Gastrocnemius medialis (tissue), 4 donors: ENCODE measurements around the gene GRIK3. TPM values are rescaled to one million over a fixed set of nuclear protein-coding genes. Genes with fewer than 3 reads are reported as not detected.

ENCODE experiments used
- ATAC-seq, 2 donors: fragments of 150-250 bp; one replicate each; pipeline ENCODE4 v1.9.1; 2016
- DNase-seq, 2 donors: peaks; one replicate each; pipeline ENCODE4 v3.0.0-alpha.2; 2019
- H3K27ac ChIP-seq, 4 donors: fragments of 200-600 bp; sonication (generic); 1 replicate in 1 of 4; 2 replicates in 3 of 4; pipeline ENCODE4 v1.5.1; 2016 to 2018; ENCODE audit warnings: mild to moderate bottlenecking in 2 of 4, moderate library complexity in 1 of 4
- H3K27me3 ChIP-seq, 3 donors: fragments of 200-600 bp; sonication (generic) in 2 of 3; 1 replicate in 1 of 3; 2 replicates in 2 of 3; pipeline versions ENCODE4 v1.5.1 to v1.6.0; 2016 to 2019; ENCODE audit warnings: mild to moderate bottlenecking in 1 of 3, moderate library complexity in 1 of 3
- H3K36me3 ChIP-seq, 2 donors: fragments of 200-600 bp; sonication (generic) in 1 of 2; one replicate each; pipeline ENCODE4 v1.5.1; 2017 to 2018
- H3K4me1 ChIP-seq, 2 donors: fragments of 200-600 bp; sonication (generic) in 1 of 2; one replicate each; pipeline ENCODE4 v1.5.1; 2016 to 2017; ENCODE audit warnings: mild to moderate bottlenecking in 2 of 2
- H3K4me3 ChIP-seq, 4 donors: fragments of 200-600 bp; sonication (generic) in 3 of 4; 1 replicate in 1 of 4; 2 replicates in 3 of 4; pipeline ENCODE4 v1.5.1; 2016 to 2019; ENCODE audit warnings: mild to moderate bottlenecking in 2 of 4
- H3K9me3 ChIP-seq, 3 donors: fragments of 200-600 bp; sonication (generic) in 2 of 3; 1 replicate in 1 of 3; 2 replicates in 2 of 3; pipeline ENCODE4 v1.5.1; 2016 to 2019
- CTCF ChIP-seq, 5 experiments: fragments of 450-650 bp in 3 of 5; fragments of 200-600 bp in 2 of 5; sonication (generic) in 2 of 5; IDR thresholded peaks in 4 of 5; conservative IDR thresholded peaks in 1 of 5; 1 replicate in 4 of 5; 2 replicates in 1 of 5; pipeline ENCODE4 v1.5.1; 2016 to 2019; ENCODE audit warnings: antibody characterized with exemption in 5 of 5, mild to moderate bottlenecking in 3 of 5, moderate library complexity in 3 of 5
- POLR2A ChIP-seq, 2 donors: fragments of 450-650 bp; IDR thresholded peaks; one replicate each; pipeline ENCODE4 v1.6.1; 2017; ENCODE audit warnings: antibody characterized with exemption in 2 of 2, mild to moderate bottlenecking in 2 of 2, moderate library complexity in 2 of 2
- in situ Hi-C, 4 donors: fragments of 200-750 bp; cut with MboI; loops; one replicate each; pipeline versions ENCODE4 v1.15.0 to v1.8.0; 2017; ENCODE audit warnings: low sequenced_read_pairs in 4 of 4
- intact Hi-C: fragments of 100-400 bp; cut with DNase I; formaldehyde crosslinking; loops from one replicate; pipeline ENCODE4 v1.15.1; 2023; ENCODE audit warnings: low total_unique reads
- total RNA-seq, 4 donors: library from RNA; depleted of rRNA; stranded (reverse); fragments of >200 nt; gene quantifications; one replicate each; pipeline versions ENCODE4 v1.1.0 to v1.2.3, GENCODE V29; 2016

Gene GRIK3
- total RNA-seq, 4 donors from 2014 or later: 0.13 to 0.22 (median 0.13) TPM; not detected in 1

- H3K36me3 ChIP-seq: no peaks in the 10 kb centered on the region
- no peak for ATAC-seq
- H3K9me3 ChIP-seq: no peaks in the 10 kb centered on the region
- intact Hi-C loops: no loop called here
- DNase-seq: no peak
- H3K4me3 ChIP-seq: no peak overlapping the region
- H3K27ac ChIP-seq: no peak overlapping the region
- no peaks in the 10 kb centered on the region for H3K4me1 ChIP-seq
- peaks cover 0 to 16% (median 4%) of the 10 kb centered on the region in 3 donors for H3K27me3 ChIP-seq
- no peak for TF ChIP-seq CTCF (IDR thresholded peaks at IDR 0.05 in 4 of 5, conservative IDR thresholded peaks at IDR 0.05 in 1 of 5)
- no peak for TF ChIP-seq POLR2A (IDR thresholded peaks at IDR 0.05)
- in situ Hi-C loops: no loop called here
Measured at GRCh38 chr1:36852586-36852985, 181.7 kb downstream of the GRIK3 start.

GRCh38 chr1:36851595-36851994 lies 182.7 kb downstream of the GRIK3 start:
- Histone ChIP-seq H3K9me3 (no peaks in the 10 kb centered on the region), H3K27me3 (peaks cover 0 to 16% (median 4%) of the 10 kb centered on the region in 3 donors), H3K27ac (no peak overlapping the region), H3K4me3 (no peak overlapping the region), H3K4me1 (no peaks in the 10 kb centered on the region), H3K36me3 (no peaks in the 10 kb centered on the region)
- intact Hi-C loops: no loop called here
- no peak for DNase-seq
- TF ChIP-seq POLR2A (IDR thresholded peaks at IDR 0.05) (no peak), CTCF (IDR thresholded peaks at IDR 0.05 in 4 of 5, conservative IDR thresholded peaks at IDR 0.05 in 1 of 5) (no peak)
- in situ Hi-C loops: no loop called here
- no peak for ATAC-seq

- intact Hi-C loops (no loop called here), in situ Hi-C loops (no loop called here)
- H3K4me3 ChIP-seq: no peak overlapping the region
- no peaks in the 10 kb centered on the region for H3K4me1 ChIP-seq
- H3K27ac ChIP-seq: no peak overlapping the region
- no peaks in the 10 kb centered on the region for H3K36me3 ChIP-seq
- TF ChIP-seq CTCF (IDR thresholded peaks at IDR 0.05 in 4 of 5, conservative IDR thresholded peaks at IDR 0.05 in 1 of 5): no peak
- TF ChIP-seq POLR2A (IDR thresholded peaks at IDR 0.05): no peak
- H3K27me3 ChIP-seq: peaks cover 0 to 16% (median 4%) of the 10 kb centered on the region in 3 donors
- ATAC-seq (no peak), DNase-seq (no peak)
- no peaks in the 10 kb centered on the region for H3K9me3 ChIP-seq
Measured at GRCh38 chr1:36851087-36851486, 183.2 kb downstream of the GRIK3 start.

GRCh38 chr1:36849956-36850355 lies 184.4 kb downstream of the GRIK3 start:
- no peaks in the 10 kb centered on the region for H3K36me3 ChIP-seq
- ATAC-seq (no peak), DNase-seq (no peak)
- intact Hi-C loops: no loop called here
- TF ChIP-seq POLR2A (IDR thresholded peaks at IDR 0.05): no peak
- no peak for TF ChIP-seq CTCF (IDR thresholded peaks at IDR 0.05 in 4 of 5, conservative IDR thresholded peaks at IDR 0.05 in 1 of 5)
- no peaks in the 10 kb centered on the region for H3K9me3 ChIP-seq
- H3K4me1 ChIP-seq: no peaks in the 10 kb centered on the region
- no peak overlapping the region for H3K27ac ChIP-seq
- peaks cover 0 to 12% (median 4%) of the 10 kb centered on the region in 3 donors for H3K27me3 ChIP-seq
- no peak overlapping the region for H3K4me3 ChIP-seq
- in situ Hi-C loops: no loop called here

GRCh38 chr1:36847761-36848160 lies 186.6 kb downstream of the GRIK3 start:
- DNase-seq: no peak
- Histone ChIP-seq H3K9me3 (no peaks in the 10 kb centered on the region), H3K27me3 (peaks cover 0 to 14% (median 4%) of the 10 kb centered on the region in 3 donors), H3K36me3 (no peaks in the 10 kb centered on the region), H3K4me3 (no peak overlapping the region), H3K27ac (no peak overlapping the region), H3K4me1 (no peaks in the 10 kb centered on the region)
- TF ChIP-seq POLR2A (IDR thresholded peaks at IDR 0.05): no peak
- TF ChIP-seq CTCF (IDR thresholded peaks at IDR 0.05 in 4 of 5, conservative IDR thresholded peaks at IDR 0.05 in 1 of 5): no peak
- intact Hi-C loops: no loop called here
- in situ Hi-C loops: no loop called here
- no peak for ATAC-seq
